Measurements from ENCODE around the gene NDUFS7. TPM values are rescaled to one million over a fixed set of nuclear protein-coding genes. Genes with fewer than 3 reads are reported as not detected.

Gene NDUFS7
- total RNA-seq, 1 donor from 2014 or later, result 216 TPM

DNA sequence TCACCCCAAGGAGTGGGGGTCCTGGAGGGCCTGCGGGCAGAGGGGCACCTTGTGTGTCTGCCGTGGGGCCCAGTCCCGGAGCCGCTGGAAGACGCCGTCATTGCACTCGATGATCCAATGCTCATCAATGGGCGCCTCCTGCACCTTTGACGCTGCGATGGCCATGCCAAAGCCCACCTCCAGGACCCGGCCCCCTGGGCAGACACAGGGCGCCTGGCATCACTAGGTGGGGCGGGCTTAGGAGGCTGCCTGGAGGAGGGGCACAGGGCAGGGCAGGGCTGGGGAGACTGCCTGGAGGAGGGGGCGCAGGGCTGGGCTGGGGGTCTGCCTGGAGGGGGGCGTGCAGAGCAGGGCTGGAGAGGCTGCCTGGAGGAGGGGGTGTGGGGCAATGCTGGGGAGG is 16.0 kb downstream of the NDUFS7 start:
- DNase-seq (ENCODE audit: low spot score in 2 of 2), result no peak
- Histone ChIP-seq H3K4me3 (peak overlapping the region in 1 of 2 donors; percentile 92), H3K27ac (no peak overlapping the region), H3K9me3 (no peaks in the 10 kb centered on the region), H3K36me3 (no peaks in the 10 kb centered on the region), H3K4me1 (peaks cover 10 to 29% of the 10 kb centered on the region in 2 donors), H3K27me3 (no peaks in the 10 kb centered on the region)
- TF ChIP-seq, protein P1, sequence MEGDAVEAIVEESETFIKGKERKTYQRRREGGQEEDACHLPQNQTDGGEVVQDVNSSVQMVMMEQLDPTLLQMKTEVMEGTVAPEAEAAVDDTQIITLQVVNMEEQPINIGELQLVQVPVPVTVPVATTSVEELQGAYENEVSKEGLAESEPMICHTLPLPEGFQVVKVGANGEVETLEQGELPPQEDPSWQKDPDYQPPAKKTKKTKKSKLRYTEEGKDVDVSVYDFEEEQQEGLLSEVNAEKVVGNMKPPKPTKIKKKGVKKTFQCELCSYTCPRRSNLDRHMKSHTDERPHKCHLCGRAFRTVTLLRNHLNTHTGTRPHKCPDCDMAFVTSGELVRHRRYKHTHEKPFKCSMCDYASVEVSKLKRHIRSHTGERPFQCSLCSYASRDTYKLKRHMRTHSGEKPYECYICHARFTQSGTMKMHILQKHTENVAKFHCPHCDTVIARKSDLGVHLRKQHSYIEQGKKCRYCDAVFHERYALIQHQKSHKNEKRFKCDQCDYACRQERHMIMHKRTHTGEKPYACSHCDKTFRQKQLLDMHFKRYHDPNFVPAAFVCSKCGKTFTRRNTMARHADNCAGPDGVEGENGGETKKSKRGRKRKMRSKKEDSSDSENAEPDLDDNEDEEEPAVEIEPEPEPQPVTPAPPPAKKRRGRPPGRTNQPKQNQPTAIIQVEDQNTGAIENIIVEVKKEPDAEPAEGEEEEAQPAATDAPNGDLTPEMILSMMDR (IDR thresholded peaks at IDR 0.05), result no peak
- intact Hi-C loops (cut with DNase I), result no loop called here

GRCh38 chr19:1400281-1401137 is 16.8 kb downstream of the NDUFS7 start:
- TF ChIP-seq, protein P1 (IDR thresholded peaks at IDR 0.05), result no peak
- intact Hi-C loops (cut with DNase I), result no loop called here
- Histone ChIP-seq H3K4me3 (peak overlapping the region; percentile 78 to 92), H3K9me3 (no peaks in the 10 kb centered on the region), H3K36me3 (no peaks in the 10 kb centered on the region), H3K4me1 (peaks cover 10 to 29% of the 10 kb centered on the region in 2 donors), H3K27ac (peak overlapping the region; percentile 1 to 3), H3K27me3 (no peaks in the 10 kb centered on the region)
- peak in 1 of 2 donors; percentile 78 for DNase-seq (ENCODE audit: low spot score in 2 of 2)

DNA sequence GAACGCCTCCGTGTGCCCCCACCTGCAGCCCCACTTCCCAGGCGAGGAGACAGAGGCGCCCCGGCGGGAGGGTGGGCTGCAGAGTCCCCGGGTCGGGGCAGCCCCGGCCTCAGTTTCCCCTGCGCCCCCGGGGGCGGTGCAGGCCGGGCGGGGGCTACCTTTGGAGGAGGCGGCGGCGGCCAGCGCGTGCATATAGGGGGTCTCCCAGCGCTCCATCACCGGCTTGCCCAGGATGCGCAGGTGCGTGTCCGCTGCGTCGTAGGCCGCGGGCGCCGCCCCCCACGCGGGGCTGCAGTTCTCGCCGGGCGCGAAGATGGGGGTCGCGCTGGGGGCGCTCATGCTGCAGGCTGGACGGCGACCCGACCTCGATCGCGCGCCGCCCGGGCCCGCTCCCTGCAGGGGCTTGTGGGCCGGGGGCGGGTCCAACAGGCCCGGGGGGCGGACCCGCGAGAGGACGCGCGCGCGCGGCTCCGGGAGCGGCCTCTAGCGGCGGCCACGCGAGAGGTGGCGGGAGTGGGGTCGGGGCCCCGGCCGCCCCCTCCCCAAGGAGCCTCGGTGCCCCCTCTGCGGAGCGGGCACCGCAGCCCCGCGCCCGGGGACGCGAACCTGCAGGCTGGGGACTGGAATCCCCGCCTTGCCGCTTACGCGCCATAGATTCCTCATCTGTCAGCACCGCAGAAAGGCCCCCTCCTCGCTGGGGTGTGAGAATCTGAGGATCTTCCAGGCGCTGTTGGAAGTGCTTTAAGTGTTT is 17.6 kb downstream of the NDUFS7 start, which contains the start of gene GAMT:
GAMT (minus strand) TSS at position 405 of the 751 bp plus-strand sequence; CDS start at position 339, 66 bp downstream.
- Histone ChIP-seq H3K9me3 (no peaks in the 10 kb centered on the region), H3K27ac (peak within 1 kb of the TSS; percentile 1 to 3), H3K4me1 (peaks cover 10 to 26% of the 10 kb centered on the region in 2 donors), H3K27me3 (no peaks in the 10 kb centered on the region), H3K4me3 (peak within 1 kb of the TSS; percentile 78 to 92), H3K36me3 (no peaks in the 10 kb centered on the region)
- DNase-seq (ENCODE audit: low spot score in 2 of 2), result no peak
- TF ChIP-seq, protein P1 (IDR thresholded peaks at IDR 0.05), result peak; percentile 23 to 53 (median 48)
- intact Hi-C loops (cut with DNase I), result no loop called here

GRCh38 chr19:1401889-1402217 is 18.1 kb downstream of the NDUFS7 start:
- H3K9me3 ChIP-seq, result no peaks in the 10 kb centered on the region
- no peaks in the 10 kb centered on the region for H3K27me3 ChIP-seq
- TF ChIP-seq, protein P1 (IDR thresholded peaks at IDR 0.05), result no peak
- intact Hi-C loops (cut with DNase I), result no loop called here
- DNase-seq (ENCODE audit: low spot score in 2 of 2), result no peak
- no peaks in the 10 kb centered on the region for H3K36me3 ChIP-seq
- H3K4me1 ChIP-seq, result peaks cover 10 to 24% of the 10 kb centered on the region in 2 donors
- H3K4me3 ChIP-seq, result peak overlapping the region; percentile 78 to 92
- no peak overlapping the region for H3K27ac ChIP-seq

GRCh38 chr19:1402411-1403070 is 18.8 kb downstream of the NDUFS7 start:
- TF ChIP-seq, protein P1 (IDR thresholded peaks at IDR 0.05), result no peak

More at GRCh38 chr19:1402411-1403070, 18.8 kb downstream of the NDUFS7 start:
- no peak overlapping the region for H3K27ac ChIP-seq
- no peaks in the 10 kb centered on the region for H3K9me3 ChIP-seq
- peaks cover 10 to 24% of the 10 kb centered on the region in 2 donors for H3K4me1 ChIP-seq
- no peak overlapping the region for H3K4me3 ChIP-seq
- H3K27me3 ChIP-seq, result no peaks in the 10 kb centered on the region
- intact Hi-C loops (cut with DNase I), result no loop called here
- H3K36me3 ChIP-seq, result no peaks in the 10 kb centered on the region
- DNase-seq (ENCODE audit: low spot score in 2 of 2), result no peak
